Vagina (tissue), 2 donors: ENCODE results near the gene MPP1. TPM values are rescaled to one million over a fixed set of nuclear protein-coding genes. Genes with fewer than 3 reads are reported as not detected.

ENCODE experiments used
- DNase-seq, 2 donors: peaks; one replicate each; pipeline ENCODE4 v3.0.0-alpha.2; 2017; ENCODE audit errors: extremely low spot score in 2 of 2
- H3K27ac ChIP-seq: fragments of 200-600 bp; sonication (generic); one replicate; pipeline ENCODE4 v1.5.1; 2019
- H3K27me3 ChIP-seq: fragments of 200-600 bp; sonication (generic); one replicate; pipeline ENCODE4 v1.5.1; 2019
- H3K36me3 ChIP-seq, 2 donors: fragments of 200-600 bp; sonication (generic); one replicate each; pipeline ENCODE4 v1.5.1; 2017 to 2019
- H3K4me1 ChIP-seq: fragments of 200-600 bp; sonication (generic); one replicate; pipeline ENCODE4 v1.5.1; 2019
- H3K4me3 ChIP-seq, 2 donors: fragments of 200-600 bp; sonication (generic); 1 replicate in 1 of 2; 2 replicates in 1 of 2; pipeline ENCODE4 v1.5.1; 2016 to 2019
- H3K9me3 ChIP-seq: fragments of 200-600 bp; sonication (generic); one replicate; pipeline ENCODE4 v1.5.1; 2019
- POLR2A ChIP-seq, 2 donors: fragments of 450-650 bp; IDR thresholded peaks; one replicate each; pipeline ENCODE4 v1.6.1; 2017; ENCODE audit warnings: antibody characterized with exemption in 2 of 2, mild to moderate bottlenecking in 2 of 2, moderate library complexity in 2 of 2
- POLR2AphosphoS5 ChIP-seq, 2 donors: sonication (generic); formaldehyde crosslinking; IDR thresholded peaks; one replicate each; pipeline ENCODE4 v1.9.0; 2017; ENCODE audit warnings: antibody characterized with exemption in 2 of 2, mild to moderate bottlenecking in 2 of 2, low read depth in 1 of 2; ENCODE audit not compliant: insufficient read depth in 1 of 2
- intact Hi-C: fragments of 100-400 bp; cut with DNase I; formaldehyde crosslinking; loops from one replicate; pipeline ENCODE4 v1.15.1; 2023
- total RNA-seq: library from RNA; depleted of rRNA; stranded (reverse); fragments of >200 nt; gene quantifications from one replicate; pipeline ENCODE4 v1.2.3, GENCODE V29; 2016
- TF ChIP-seq, protein P1 (sequence below), 3 experiments: fragments of 450-650 bp in 2 of 3; fragments of 200-600 bp in 1 of 3; sonication (generic) in 1 of 3; IDR thresholded peaks; one replicate each; pipeline ENCODE4 v1.5.1; 2017 to 2019; ENCODE audit warnings: antibody characterized with exemption in 3 of 3, mild to moderate bottlenecking in 2 of 3, moderate library complexity in 2 of 3

Gene MPP1
- total RNA-seq, 1 donor from 2014 or later = 15.7 TPM

GRCh38 chrX:154775419-154776349 is 29.6 kb downstream of the MPP1 start:
- no peak for TF ChIP-seq POLR2AphosphoS5 (IDR thresholded peaks at IDR 0.05; ENCODE audit: insufficient read depth in 1 of 2, low read depth in 1 of 2)
- no peak for TF ChIP-seq POLR2A (IDR thresholded peaks at IDR 0.05)
- TF ChIP-seq, protein P1, sequence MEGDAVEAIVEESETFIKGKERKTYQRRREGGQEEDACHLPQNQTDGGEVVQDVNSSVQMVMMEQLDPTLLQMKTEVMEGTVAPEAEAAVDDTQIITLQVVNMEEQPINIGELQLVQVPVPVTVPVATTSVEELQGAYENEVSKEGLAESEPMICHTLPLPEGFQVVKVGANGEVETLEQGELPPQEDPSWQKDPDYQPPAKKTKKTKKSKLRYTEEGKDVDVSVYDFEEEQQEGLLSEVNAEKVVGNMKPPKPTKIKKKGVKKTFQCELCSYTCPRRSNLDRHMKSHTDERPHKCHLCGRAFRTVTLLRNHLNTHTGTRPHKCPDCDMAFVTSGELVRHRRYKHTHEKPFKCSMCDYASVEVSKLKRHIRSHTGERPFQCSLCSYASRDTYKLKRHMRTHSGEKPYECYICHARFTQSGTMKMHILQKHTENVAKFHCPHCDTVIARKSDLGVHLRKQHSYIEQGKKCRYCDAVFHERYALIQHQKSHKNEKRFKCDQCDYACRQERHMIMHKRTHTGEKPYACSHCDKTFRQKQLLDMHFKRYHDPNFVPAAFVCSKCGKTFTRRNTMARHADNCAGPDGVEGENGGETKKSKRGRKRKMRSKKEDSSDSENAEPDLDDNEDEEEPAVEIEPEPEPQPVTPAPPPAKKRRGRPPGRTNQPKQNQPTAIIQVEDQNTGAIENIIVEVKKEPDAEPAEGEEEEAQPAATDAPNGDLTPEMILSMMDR (IDR thresholded peaks at IDR 0.05) = no peak
- Histone ChIP-seq H3K4me1 (no peaks in the 10 kb centered on the region), H3K4me3 (no peak overlapping the region), H3K27ac (no peak overlapping the region), H3K27me3 (no peaks in the 10 kb centered on the region), H3K9me3 (no peaks in the 10 kb centered on the region), H3K36me3 (peaks cover 0 to 32% of the 10 kb centered on the region in 2 donors)
- intact Hi-C loops = no loop called here
- DNase-seq = no peak

GRCh38 chrX:154774622-154775021 is 30.7 kb downstream of the MPP1 start:
- Histone ChIP-seq H3K9me3 (no peaks in the 10 kb centered on the region), H3K27ac (no peak overlapping the region), H3K27me3 (no peaks in the 10 kb centered on the region), H3K4me3 (no peak overlapping the region), H3K36me3 (peaks cover 0 to 35% of the 10 kb centered on the region in 2 donors), H3K4me1 (no peaks in the 10 kb centered on the region)
- TF ChIP-seq POLR2A (IDR thresholded peaks at IDR 0.05) (no peak), POLR2AphosphoS5 (IDR thresholded peaks at IDR 0.05; ENCODE audit: insufficient read depth in 1 of 2, low read depth in 1 of 2) (no peak)
- TF ChIP-seq, protein P1 (IDR thresholded peaks at IDR 0.05) = no peak
- DNase-seq = no peak
- intact Hi-C loops = no loop called here

DNA sequence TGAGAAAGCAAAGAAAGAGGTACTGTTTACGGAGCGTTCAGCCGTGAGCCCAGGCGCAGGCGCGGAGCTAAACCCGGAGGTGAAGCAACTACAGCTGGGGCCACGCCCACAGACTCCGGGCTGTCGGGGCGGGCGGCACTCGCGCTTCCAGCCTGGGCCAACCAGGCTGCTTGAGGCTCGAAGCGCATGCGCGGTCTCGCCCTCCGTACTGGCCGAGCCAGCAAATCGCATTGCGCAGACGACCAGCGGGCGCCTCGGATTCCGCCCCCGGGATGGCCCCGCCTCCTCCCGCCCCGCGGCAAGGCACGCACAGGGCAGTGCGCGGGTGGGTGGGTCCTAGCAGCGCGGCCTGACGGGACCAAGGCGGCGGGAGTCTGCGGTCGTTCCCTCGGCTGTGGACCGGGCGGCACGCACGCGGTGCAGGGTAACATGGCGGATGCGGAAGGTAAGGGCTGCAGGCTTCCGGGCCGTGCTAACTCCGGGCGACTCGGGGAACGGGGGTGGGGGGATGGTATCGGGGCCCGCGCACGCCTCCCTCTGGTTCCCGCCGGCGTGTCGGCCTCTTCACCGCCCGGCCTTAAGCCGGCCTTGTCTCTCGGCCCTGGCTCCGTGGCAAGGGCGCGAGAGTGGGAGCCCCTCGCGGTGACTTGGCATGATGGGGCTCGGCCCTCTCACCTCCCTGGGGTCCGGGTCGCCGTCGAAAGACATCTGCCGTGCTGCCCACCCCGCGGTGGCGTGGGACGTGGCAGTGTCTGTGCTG is 42.6 kb downstream of the MPP1 start, which contains the start of gene DKC1:
Gene DKC1, plus strand, starts transcription at position 328 of the 760 bp plus-strand sequence. Its CDS starts 102 bp downstream, at position 430.
- Histone ChIP-seq H3K4me3 (peak within 1 kb of the TSS; percentile 50 to 60), H3K9me3 (no peaks in the 10 kb centered on the region), H3K27ac (peak within 1 kb of the TSS; percentile 63), H3K36me3 (peaks cover 0 to 17% of the 10 kb centered on the region in 2 donors), H3K4me1 (no peaks in the 10 kb centered on the region), H3K27me3 (no peaks in the 10 kb centered on the region)
- peak in 1 of 2 donors; percentile 94 for DNase-seq
- TF ChIP-seq POLR2AphosphoS5 (IDR thresholded peaks at IDR 0.05; ENCODE audit: insufficient read depth in 1 of 2, low read depth in 1 of 2) = peak; percentile 79 to 80
- TF ChIP-seq, protein P1 (IDR thresholded peaks at IDR 0.05) = no peak
- TF ChIP-seq POLR2A (IDR thresholded peaks at IDR 0.05) = no peak
- intact Hi-C loops = no loop called here

GRCh38 chrX:154761977-154762536 is 43.2 kb downstream of the MPP1 start:
- Histone ChIP-seq H3K4me3 (peak overlapping the region; percentile 50 to 60), H3K27me3 (no peaks in the 10 kb centered on the region), H3K27ac (peak overlapping the region; percentile 63), H3K36me3 (peaks cover 0 to 10% of the 10 kb centered on the region in 2 donors), H3K4me1 (no peaks in the 10 kb centered on the region), H3K9me3 (no peaks in the 10 kb centered on the region)
- DNase-seq = no peak
- no peak for TF ChIP-seq POLR2AphosphoS5 (IDR thresholded peaks at IDR 0.05; ENCODE audit: insufficient read depth in 1 of 2, low read depth in 1 of 2)
- TF ChIP-seq, protein P1 (IDR thresholded peaks at IDR 0.05) = no peak
- no peak for TF ChIP-seq POLR2A (IDR thresholded peaks at IDR 0.05)
- intact Hi-C loops = no loop called here
